SK-N-SH (cell line): ENCODE measurements around the gene ST7L. TPM values are rescaled to one million over a fixed set of nuclear protein-coding genes. Genes with fewer than 3 reads are reported as not detected.
A peak's percentile ranks its signal among the peaks of the same experiment; 100 is the strongest.

Experiments
- CTCF ChIA-PET: fragments of 300-600, 350-600 bp; formaldehyde crosslinking; extraction: SDS; loops from one replicate; lab custom pipeline; 2021; lab: Yijun Ruan, JAX
- POLR2A ChIA-PET: fragments of 350-600 bp; sonication (Branson Sonifier 250); formaldehyde crosslinking; extraction: SDS; loops from one replicate; lab custom pipeline; 2020; ENCODE audit warnings: antibody characterized with exemption, inconsistent platforms; lab: Yijun Ruan, JAX
- DNase-seq: peaks from one replicate; pipeline ENCODE4 v3.0.0; 2012
- H2AFZ ChIP-seq: fragments of 200-600 bp; sonication (generic); 2 replicates; pipeline ENCODE4 v1.8.1; 2016; ENCODE audit warnings: antibody characterized with exemption, mild to moderate bottlenecking, low read depth
- H3F3A ChIP-seq: fragments of 200-600 bp; sonication (generic); replicated peaks from 2 replicates; pipeline ENCODE3; 2016; ENCODE audit warnings: antibody characterized with exemption, mild to moderate bottlenecking; ENCODE audit not compliant: insufficient read depth
- H3K27ac ChIP-seq, 2 experiments: fragments of 200-500 bp in 1 of 2; fragments of 200-600 bp in 1 of 2; sonication (Bioruptor generic) in 1 of 2; sonication (generic), shearing (Covaris generic) in 1 of 2; 2 replicates each; pipeline versions ENCODE4 v1.5.1 to v1.6.1; 2014 to 2016; ENCODE audit warnings: low read depth in 2 of 2, inconsistent platforms in 1 of 2, low read length in 1 of 2, mild to moderate bottlenecking in 1 of 2, mixed read lengths in 1 of 2
- H3K27me3 ChIP-seq: fragments of 200-600 bp; sonication (generic), shearing (Covaris generic); 2 replicates; pipeline ENCODE4 v1.6.1; 2016; ENCODE audit warnings: mixed run types; ENCODE audit not compliant: insufficient read depth
- H3K36me3 ChIP-seq, 2 experiments: fragments of 200-500 bp in 1 of 2; fragments of 200-600 bp in 1 of 2; sonication (Bioruptor generic) in 1 of 2; sonication (generic) in 1 of 2; replicated peaks in 1 of 2; 2 replicates each; pipeline versions ENCODE3 to v1.5.1; 2014 to 2016; ENCODE audit warnings: low read length in 1 of 2, mild to moderate bottlenecking in 1 of 2; ENCODE audit not compliant: insufficient read depth in 2 of 2, control insufficient read depth in 1 of 2
- H3K4me1 ChIP-seq, 2 experiments: fragments of 200-500 bp in 1 of 2; fragments of 200-600 bp in 1 of 2; sonication (Bioruptor generic) in 1 of 2; sonication (generic), shearing (Covaris generic) in 1 of 2; 2 replicates each; pipeline versions ENCODE4 v1.5.1 to v1.6.1; 2014 to 2016; ENCODE audit warnings: low read depth in 1 of 2, low read length in 1 of 2, mixed run types in 1 of 2; ENCODE audit not compliant: insufficient read depth in 2 of 2, control insufficient read depth in 1 of 2
- H3K4me2 ChIP-seq: fragments of 200-600 bp; sonication (generic), shearing (Covaris generic); 2 replicates; pipeline ENCODE4 v1.6.1; 2017; ENCODE audit warnings: mixed run types
- H3K4me3 ChIP-seq, 2 experiments: fragments of 200-500 bp in 1 of 2; fragments of 200-600 bp in 1 of 2; sonication (Bioruptor generic) in 1 of 2; sonication (generic), shearing (Covaris generic) in 1 of 2; 2 replicates each; pipeline versions ENCODE4 v1.5.1 to v1.8.1; 2014 to 2016; ENCODE audit warnings: low read depth in 2 of 2, inconsistent platforms in 1 of 2, low read length in 1 of 2, mild to moderate bottlenecking in 1 of 2, mixed read lengths in 1 of 2, moderate library complexity in 1 of 2
- H3K79me2 ChIP-seq: fragments of 200-600 bp; sonication (generic); 2 replicates; pipeline ENCODE4 v1.8.1; 2017; ENCODE audit warnings: mild to moderate bottlenecking; ENCODE audit not compliant: insufficient read depth
- H3K9ac ChIP-seq: fragments of 200-600 bp; sonication (generic); 2 replicates; pipeline ENCODE4 v1.6.1; 2017; ENCODE audit warnings: mixed run types
- H3K9me2 ChIP-seq: fragments of 200-600 bp; sonication (generic); 2 replicates; pipeline ENCODE4 v1.6.1; 2017; ENCODE audit warnings: mixed run types
- H3K9me3 ChIP-seq: fragments of 200-600 bp; sonication (generic); 2 replicates; pipeline ENCODE4 v1.6.1; 2017; ENCODE audit warnings: mixed run types, mild to moderate bottlenecking, moderate library complexity
- H4K20me1 ChIP-seq: fragments of 200-600 bp; sonication (generic); 2 replicates; pipeline ENCODE4 v1.6.1; 2017; ENCODE audit warnings: mild to moderate bottlenecking, mixed run types; ENCODE audit not compliant: insufficient read depth
- ELF1 ChIP-seq: IDR thresholded peaks from 2 replicates; pipeline ENCODE4 v1.4.0; 2012
- EP300 ChIP-seq, 2 experiments: IDR thresholded peaks; 2 replicates each; pipeline versions ENCODE4 v1.4.0 to v1.6.1; 2012; ENCODE audit warnings: borderline replicate concordance in 1 of 2, low read depth in 1 of 2, low read length in 1 of 2
- EZH2phosphoT487 ChIP-seq: fragments of 200-600 bp; sonication (generic); IDR thresholded peaks from 2 replicates; pipeline ENCODE4 v1.6.1; 2017; ENCODE audit warnings: low read depth, mixed run types, mild to moderate bottlenecking, antibody characterized with exemption, moderate library complexity, borderline replicate concordance
- FOXJ3 ChIP-seq: sonication (generic); formaldehyde crosslinking; IDR thresholded peaks from 2 replicates; pipeline ENCODE4 v1.5.1; 2020; ENCODE audit warnings: mild to moderate bottlenecking, missing genetic modification reagents
- GABPA ChIP-seq: IDR thresholded peaks from 2 replicates; pipeline ENCODE4 v1.4.0; 2012; ENCODE audit warnings: low read depth, mild to moderate bottlenecking
- GATA2 ChIP-seq: sonication (generic); formaldehyde crosslinking; IDR thresholded peaks from 2 replicates; pipeline ENCODE4 v1.5.0; 2020; ENCODE audit warnings: mild to moderate bottlenecking, missing genetic modification reagents
- MXI1 ChIP-seq: IDR thresholded peaks from 2 replicates; pipeline ENCODE4 v1.6.1; 2012; ENCODE audit warnings: mild to moderate bottlenecking, low read depth, low read length, improper control_type of control experiment
- NFIC ChIP-seq: IDR thresholded peaks from 2 replicates; pipeline ENCODE4 v1.4.0; 2012; ENCODE audit warnings: borderline replicate concordance
- NRF1 ChIP-seq: IDR thresholded peaks from 2 replicates; pipeline ENCODE4 v1.6.1; 2012; ENCODE audit warnings: low read depth, mild to moderate bottlenecking, low read length
- POLR2AphosphoS5 ChIP-seq: IDR thresholded peaks from 2 replicates; pipeline ENCODE4 v1.6.1; 2012; ENCODE audit warnings: low read depth, low read length
- RFX5 ChIP-seq: IDR thresholded peaks from 2 replicates; pipeline ENCODE4 v1.6.1; 2012; ENCODE audit warnings: mild to moderate bottlenecking, improper control_type of control experiment, low read length
- RXRA ChIP-seq: IDR thresholded peaks from 2 replicates; pipeline ENCODE4 v1.4.0; 2012; ENCODE audit warnings: low read depth, mild to moderate bottlenecking, borderline replicate concordance
- SIN3A ChIP-seq: IDR thresholded peaks from 2 replicates; pipeline ENCODE4 v1.6.1; 2012; ENCODE audit warnings: low read depth, mild to moderate bottlenecking, low read length, moderate library complexity, borderline replicate concordance
- TCF12 ChIP-seq: IDR thresholded peaks from 2 replicates; pipeline ENCODE4 v1.4.0; 2012
- YY1 ChIP-seq: IDR thresholded peaks from 2 replicates; pipeline ENCODE4 v1.4.0; 2012; ENCODE audit warnings: low read depth, mild to moderate bottlenecking
- WGBS: methylation state at CpG from one replicate; pipeline ENCODE4 v1.1.6; 2017; ENCODE audit warnings: low lambda C conversion rate; 5-methylcytosine and 5-hydroxymethylcytosine counted together
- polyA plus RNA-seq, 3 experiments: library from polyadenylated mRNA; depleted of rRNA; stranded (reverse); fragments of >200 nt; gene quantifications; 2 replicates each; pipeline ENCODE4 v1.2.3, GENCODE V29; 2012
- TF ChIP-seq, protein P1 (sequence below): IDR thresholded peaks from 2 replicates; pipeline ENCODE4 v1.6.1; 2012; ENCODE audit warnings: mild to moderate bottlenecking, low read depth, low read length, moderate library complexity
- TF ChIP-seq, protein P2 (sequence below): IDR thresholded peaks from 2 replicates; pipeline ENCODE4 v1.4.0; 2012; ENCODE audit warnings: low read depth, borderline replicate concordance
- TF ChIP-seq, protein P3 (sequence below): fragments of 150-350 bp; IDR thresholded peaks from 2 replicates; pipeline ENCODE4 v1.6.1; 2017; ENCODE audit warnings: antibody characterized with exemption, low read length, low read depth, borderline replicate concordance
- TF ChIP-seq, protein P4 (sequence below): fragments of 200-600 bp; sonication (generic); IDR thresholded peaks from 2 replicates; pipeline ENCODE4 v1.6.1; 2017; ENCODE audit warnings: antibody characterized with exemption, mild to moderate bottlenecking, moderate library complexity
- TF ChIP-seq, protein P5 (sequence below): IDR thresholded peaks from 2 replicates; pipeline ENCODE4 v1.4.0; 2012; ENCODE audit warnings: low read depth

Gene ST7L
- polyA plus RNA-seq, 1 of the 3 experiments (the other 2 are of a cell fraction) = 17.9 TPM

DNA sequence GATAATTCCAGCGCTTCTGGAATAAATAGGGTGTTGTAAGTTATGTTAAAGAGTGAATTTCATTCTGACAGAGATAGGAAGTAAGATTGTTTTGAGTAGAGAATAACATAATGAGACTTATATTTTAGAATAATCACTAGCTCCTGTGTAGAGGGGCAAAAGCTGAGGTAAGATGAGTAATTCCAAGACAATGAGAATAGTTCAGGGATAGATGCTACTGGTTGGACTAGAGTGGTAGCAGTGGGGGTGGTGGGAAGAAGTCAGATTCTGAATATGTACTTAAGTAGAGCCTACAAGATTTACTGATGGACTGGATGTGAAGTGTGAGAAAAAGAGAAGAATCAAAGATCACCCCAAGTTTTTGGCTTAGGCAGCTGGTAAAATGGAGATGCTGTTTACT lies 32.3 kb upstream of the ST7L start (continued):
- TF ChIP-seq, protein P1, sequence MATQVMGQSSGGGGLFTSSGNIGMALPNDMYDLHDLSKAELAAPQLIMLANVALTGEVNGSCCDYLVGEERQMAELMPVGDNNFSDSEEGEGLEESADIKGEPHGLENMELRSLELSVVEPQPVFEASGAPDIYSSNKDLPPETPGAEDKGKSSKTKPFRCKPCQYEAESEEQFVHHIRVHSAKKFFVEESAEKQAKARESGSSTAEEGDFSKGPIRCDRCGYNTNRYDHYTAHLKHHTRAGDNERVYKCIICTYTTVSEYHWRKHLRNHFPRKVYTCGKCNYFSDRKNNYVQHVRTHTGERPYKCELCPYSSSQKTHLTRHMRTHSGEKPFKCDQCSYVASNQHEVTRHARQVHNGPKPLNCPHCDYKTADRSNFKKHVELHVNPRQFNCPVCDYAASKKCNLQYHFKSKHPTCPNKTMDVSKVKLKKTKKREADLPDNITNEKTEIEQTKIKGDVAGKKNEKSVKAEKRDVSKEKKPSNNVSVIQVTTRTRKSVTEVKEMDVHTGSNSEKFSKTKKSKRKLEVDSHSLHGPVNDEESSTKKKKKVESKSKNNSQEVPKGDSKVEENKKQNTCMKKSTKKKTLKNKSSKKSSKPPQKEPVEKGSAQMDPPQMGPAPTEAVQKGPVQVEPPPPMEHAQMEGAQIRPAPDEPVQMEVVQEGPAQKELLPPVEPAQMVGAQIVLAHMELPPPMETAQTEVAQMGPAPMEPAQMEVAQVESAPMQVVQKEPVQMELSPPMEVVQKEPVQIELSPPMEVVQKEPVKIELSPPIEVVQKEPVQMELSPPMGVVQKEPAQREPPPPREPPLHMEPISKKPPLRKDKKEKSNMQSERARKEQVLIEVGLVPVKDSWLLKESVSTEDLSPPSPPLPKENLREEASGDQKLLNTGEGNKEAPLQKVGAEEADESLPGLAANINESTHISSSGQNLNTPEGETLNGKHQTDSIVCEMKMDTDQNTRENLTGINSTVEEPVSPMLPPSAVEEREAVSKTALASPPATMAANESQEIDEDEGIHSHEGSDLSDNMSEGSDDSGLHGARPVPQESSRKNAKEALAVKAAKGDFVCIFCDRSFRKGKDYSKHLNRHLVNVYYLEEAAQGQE = no peak
- TF ChIP-seq EP300 (IDR thresholded peaks at IDR 0.05; ENCODE audit: borderline replicate concordance in 1 of 2, low read depth in 1 of 2, low read length in 1 of 2) = no peak
- no peak for TF ChIP-seq EZH2phosphoT487
- TF ChIP-seq, protein P2, sequence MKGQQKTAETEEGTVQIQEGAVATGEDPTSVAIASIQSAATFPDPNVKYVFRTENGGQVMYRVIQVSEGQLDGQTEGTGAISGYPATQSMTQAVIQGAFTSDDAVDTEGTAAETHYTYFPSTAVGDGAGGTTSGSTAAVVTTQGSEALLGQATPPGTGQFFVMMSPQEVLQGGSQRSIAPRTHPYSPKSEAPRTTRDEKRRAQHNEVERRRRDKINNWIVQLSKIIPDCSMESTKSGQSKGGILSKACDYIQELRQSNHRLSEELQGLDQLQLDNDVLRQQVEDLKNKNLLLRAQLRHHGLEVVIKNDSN = no peak

DNA sequence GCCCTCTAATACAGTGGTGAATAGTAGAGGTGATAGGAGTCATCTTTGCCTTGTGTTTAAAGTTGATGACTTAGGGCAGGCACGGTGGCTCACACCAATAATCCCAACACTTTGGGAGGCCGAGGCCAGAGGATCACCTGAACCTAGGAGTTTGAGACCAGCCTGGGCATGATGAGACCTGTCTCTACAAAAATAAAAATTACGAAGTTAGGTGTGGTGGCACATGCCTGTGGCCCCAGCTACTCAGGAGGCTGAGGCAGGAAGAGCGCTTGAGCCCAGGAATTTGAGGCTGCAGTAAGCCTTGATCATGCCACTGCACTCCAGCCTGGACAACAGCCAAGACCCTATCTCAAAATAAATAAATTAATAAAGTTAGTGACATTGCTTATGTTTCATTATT lies 27.3 kb upstream of the ST7L start:
- H2AFZ ChIP-seq = no peak overlapping the region
- no peak overlapping the region for H3K4me2 ChIP-seq
- H3K9ac ChIP-seq = no peak overlapping the region
- peaks cover 19% of the 10 kb centered on the region for H3F3A ChIP-seq
- DNase-seq = no peak
- H3K9me2 ChIP-seq = no peaks in the 10 kb centered on the region
- H3K4me1 ChIP-seq = peaks cover 0 to 2% of the 10 kb centered on the region in 2 experiments; a peak in 1 of 4 replicates
- no peak overlapping the region for H3K4me3 ChIP-seq
- POLR2A ChIA-PET = no interaction called here
- H3K36me3 ChIP-seq = peaks cover 42 to 69% of the 10 kb centered on the region in 2 experiments
- CTCF ChIA-PET = no interaction called here
- H3K9me3 ChIP-seq = no peaks in the 10 kb centered on the region
- TF ChIP-seq GABPA (no peak), EP300 (IDR thresholded peaks at IDR 0.05; ENCODE audit: borderline replicate concordance in 1 of 2, low read depth in 1 of 2, low read length in 1 of 2) (no peak), POLR2AphosphoS5 (no peak), RFX5 (no peak)
- peaks cover 60% of the 10 kb centered on the region for H4K20me1 ChIP-seq
- 94% methylated on average over 4 of the region's 4 CpGs for WGBS
- peaks cover 95% of the 10 kb centered on the region for H3K79me2 ChIP-seq
- no peak overlapping the region for H3K27ac ChIP-seq
- H3K27me3 ChIP-seq = no peaks in the 10 kb centered on the region

DNA sequence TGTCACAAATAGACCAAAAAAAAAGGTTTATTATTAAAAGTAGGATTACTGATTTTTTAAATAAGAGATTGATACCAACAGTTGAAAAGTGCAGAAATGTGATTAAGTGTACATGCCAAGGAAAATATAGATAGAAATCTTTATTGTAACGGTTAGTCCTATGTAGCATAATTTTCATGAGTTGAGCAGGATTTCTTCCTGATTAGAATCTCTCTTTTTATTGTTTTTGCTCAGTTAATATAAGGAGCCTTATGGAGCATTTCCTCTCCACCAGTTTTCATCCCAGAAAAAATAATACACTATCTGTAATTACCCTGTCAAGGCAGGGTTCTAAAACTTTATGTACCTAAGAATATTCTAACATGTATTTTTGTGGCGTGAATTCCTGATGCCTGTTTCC lies 24.1 kb upstream of the ST7L start:
- Histone ChIP-seq H3K27me3 (no peaks in the 10 kb centered on the region), H3K4me2 (no peak overlapping the region)

More for the DNA sequence above, 24.1 kb upstream of the ST7L start:
- peak overlapping the region in 1 of 2 experiments; percentile 30; a peak in 1 of 4 replicates for H3K27ac ChIP-seq
- peaks cover 68% of the 10 kb centered on the region for H4K20me1 ChIP-seq
- H3K4me1 ChIP-seq = peaks cover 0 to 2% of the 10 kb centered on the region in 2 experiments; a peak in 1 of 4 replicates
- H3K79me2 ChIP-seq = peaks cover 93% of the 10 kb centered on the region
- no peak for TF ChIP-seq NFIC
- no peak for TF ChIP-seq ELF1
- TF ChIP-seq TCF12 = no peak
- TF ChIP-seq MXI1 = no peak
- TF ChIP-seq YY1 = no peak
- no peak for TF ChIP-seq RXRA
- TF ChIP-seq SIN3A = no peak
- no peak for TF ChIP-seq EP300 (IDR thresholded peaks at IDR 0.05; ENCODE audit: borderline replicate concordance in 1 of 2, low read depth in 1 of 2, low read length in 1 of 2)
- TF ChIP-seq, protein P3, sequence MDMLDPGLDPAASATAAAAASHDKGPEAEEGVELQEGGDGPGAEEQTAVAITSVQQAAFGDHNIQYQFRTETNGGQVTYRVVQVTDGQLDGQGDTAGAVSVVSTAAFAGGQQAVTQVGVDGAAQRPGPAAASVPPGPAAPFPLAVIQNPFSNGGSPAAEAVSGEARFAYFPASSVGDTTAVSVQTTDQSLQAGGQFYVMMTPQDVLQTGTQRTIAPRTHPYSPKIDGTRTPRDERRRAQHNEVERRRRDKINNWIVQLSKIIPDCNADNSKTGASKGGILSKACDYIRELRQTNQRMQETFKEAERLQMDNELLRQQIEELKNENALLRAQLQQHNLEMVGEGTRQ = no peak
- TF ChIP-seq, protein P4, sequence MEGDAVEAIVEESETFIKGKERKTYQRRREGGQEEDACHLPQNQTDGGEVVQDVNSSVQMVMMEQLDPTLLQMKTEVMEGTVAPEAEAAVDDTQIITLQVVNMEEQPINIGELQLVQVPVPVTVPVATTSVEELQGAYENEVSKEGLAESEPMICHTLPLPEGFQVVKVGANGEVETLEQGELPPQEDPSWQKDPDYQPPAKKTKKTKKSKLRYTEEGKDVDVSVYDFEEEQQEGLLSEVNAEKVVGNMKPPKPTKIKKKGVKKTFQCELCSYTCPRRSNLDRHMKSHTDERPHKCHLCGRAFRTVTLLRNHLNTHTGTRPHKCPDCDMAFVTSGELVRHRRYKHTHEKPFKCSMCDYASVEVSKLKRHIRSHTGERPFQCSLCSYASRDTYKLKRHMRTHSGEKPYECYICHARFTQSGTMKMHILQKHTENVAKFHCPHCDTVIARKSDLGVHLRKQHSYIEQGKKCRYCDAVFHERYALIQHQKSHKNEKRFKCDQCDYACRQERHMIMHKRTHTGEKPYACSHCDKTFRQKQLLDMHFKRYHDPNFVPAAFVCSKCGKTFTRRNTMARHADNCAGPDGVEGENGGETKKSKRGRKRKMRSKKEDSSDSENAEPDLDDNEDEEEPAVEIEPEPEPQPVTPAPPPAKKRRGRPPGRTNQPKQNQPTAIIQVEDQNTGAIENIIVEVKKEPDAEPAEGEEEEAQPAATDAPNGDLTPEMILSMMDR = no peak
- no peak for TF ChIP-seq NRF1
- TF ChIP-seq GATA2 (CRISPR knock-in tag) = no peak
- TF ChIP-seq, protein P5, sequence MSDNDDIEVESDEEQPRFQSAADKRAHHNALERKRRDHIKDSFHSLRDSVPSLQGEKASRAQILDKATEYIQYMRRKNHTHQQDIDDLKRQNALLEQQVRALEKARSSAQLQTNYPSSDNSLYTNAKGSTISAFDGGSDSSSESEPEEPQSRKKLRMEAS = no peak
- no peak for TF ChIP-seq RFX5
- no peak for TF ChIP-seq FOXJ3 (CRISPR knock-in tag)
- H3K4me3 ChIP-seq = no peak overlapping the region
- no peak overlapping the region for H2AFZ ChIP-seq
- no peak overlapping the region for H3K9ac ChIP-seq
- peaks cover 13% of the 10 kb centered on the region for H3F3A ChIP-seq
- POLR2A ChIA-PET = no interaction called here
- peaks cover 17 to 44% of the 10 kb centered on the region in 2 experiments for H3K36me3 ChIP-seq
- H3K9me2 ChIP-seq = no peaks in the 10 kb centered on the region
- no peaks in the 10 kb centered on the region for H3K9me3 ChIP-seq
- CTCF ChIA-PET = no interaction called here
- WGBS = 79% methylated on average over 2 of the region's 2 CpGs
- no peak for DNase-seq
